ENCODE results near the gene HOXD1. TPM values are rescaled to one million over a fixed set of nuclear protein-coding genes. Genes with fewer than 3 reads are reported as not detected.

The HOXD1 gene
- total RNA-seq, 1 donor from 2014 or later: 9.8 TPM

GRCh38 chr2:176237456-176237855, 49.0 kb downstream of the HOXD1 start:
- H3K4me3 ChIP-seq: no peak overlapping the region
- no peaks in the 10 kb centered on the region for H3K9me3 ChIP-seq
- TF ChIP-seq CTCF (IDR thresholded peaks at IDR 0.05): no peak
- H3K36me3 ChIP-seq: no peaks in the 10 kb centered on the region
- H3K27ac ChIP-seq: no peak overlapping the region
- intact Hi-C loops (cut with DNase I): no loop called here
- H3K27me3 ChIP-seq: no peaks in the 10 kb centered on the region
- DNase-seq (ENCODE audit: low spot score in 2 of 2): no peak
- no peaks in the 10 kb centered on the region for H3K4me1 ChIP-seq

- no peaks in the 10 kb centered on the region for H3K4me1 ChIP-seq
- no peak overlapping the region for H3K27ac ChIP-seq
- DNase-seq (ENCODE audit: low spot score in 2 of 2): no peak
- H3K27me3 ChIP-seq: no peaks in the 10 kb centered on the region
- no peaks in the 10 kb centered on the region for H3K9me3 ChIP-seq
- no peaks in the 10 kb centered on the region for H3K36me3 ChIP-seq
- intact Hi-C loops (cut with DNase I): no loop called here
- no peak overlapping the region for H3K4me3 ChIP-seq
- no peak for TF ChIP-seq CTCF (IDR thresholded peaks at IDR 0.05)
Observed at GRCh38 chr2:176239031-176239430, 50.6 kb downstream of the HOXD1 start.

- TF ChIP-seq CTCF (IDR thresholded peaks at IDR 0.05): no peak
- Histone ChIP-seq H3K36me3 (no peaks in the 10 kb centered on the region), H3K4me1 (no peaks in the 10 kb centered on the region), H3K9me3 (no peaks in the 10 kb centered on the region), H3K27me3 (no peaks in the 10 kb centered on the region), H3K27ac (no peak overlapping the region), H3K4me3 (no peak overlapping the region)
- no peak for DNase-seq (ENCODE audit: low spot score in 2 of 2)
- intact Hi-C loops (cut with DNase I): no loop called here
Observed at GRCh38 chr2:176240301-176240700, 51.8 kb downstream of the HOXD1 start.

Other genes with a start within 250 kb of the HOXD1 start
- gene LNPK, start 186.4 kb upstream of the HOXD1 start, total RNA-seq: 7.1 TPM
- not detected for gene EVX2, start 104.7 kb upstream of the HOXD1 start, total RNA-seq
- gene HOXD13, start 95.9 kb upstream of the HOXD1 start, total RNA-seq: not detected
- gene HOXD12, start 88.9 kb upstream of the HOXD1 start, total RNA-seq: not detected
- not detected for gene HOXD11, start 81.4 kb upstream of the HOXD1 start, total RNA-seq
- not detected for gene HOXD10, start 71.9 kb upstream of the HOXD1 start, total RNA-seq
- gene HOXD9, start 65.9 kb upstream of the HOXD1 start, total RNA-seq: not detected
- 19.8 TPM for gene HOXD8, start 59.0 kb upstream of the HOXD1 start, total RNA-seq
- gene HOXD4, start 37.1 kb upstream of the HOXD1 start, total RNA-seq: 13.6 TPM
- gene HOXD3, start 31.4 kb upstream of the HOXD1 start, total RNA-seq: 8.6 TPM
- gene MTX2, start 80.8 kb downstream of the HOXD1 start, total RNA-seq: 8.5 TPM